H1 (cell line): ENCODE results near the gene PI4KA.
"Not testable (repeated sequence)": the region's sequence is repeated elsewhere in the genome, so short reads cannot be mapped to it uniquely, and the experiment has no call there.

ENCODE experiments used
- BRCA1 ChIP-seq: IDR thresholded peaks from 2 replicates; pipeline ENCODE4 v1.6.1; 2012; ENCODE audit warnings: low read depth, low read length, improper control_type of control experiment
- CTBP2 ChIP-seq: IDR thresholded peaks from 2 replicates; pipeline ENCODE4 v1.7.0; 2011; ENCODE audit warnings: borderline replicate concordance, mild to moderate bottlenecking, moderate library complexity, mixed read lengths, low read length; ENCODE audit not compliant: insufficient read depth, insufficient read length
- CTCF ChIP-seq, 3 experiments: IDR thresholded peaks; 1 replicate in 2 of 3; 2 replicates in 1 of 3; pipeline versions ENCODE4 v1.5.1 to v1.6.1; 2011; ENCODE audit warnings: low read length in 3 of 3, mild to moderate bottlenecking in 3 of 3, inconsistent platforms in 2 of 3, low read depth in 1 of 3, moderate library complexity in 1 of 3; ENCODE audit not compliant: insufficient read depth in 1 of 3; ENCODE audit errors: control extremely low read depth in 1 of 3
- EP300 ChIP-seq, 2 experiments: IDR thresholded peaks; 1 replicate in 1 of 2; 2 replicates in 1 of 2; pipeline ENCODE4 v1.6.1; 2011 to 2012; ENCODE audit warnings: low read depth in 2 of 2, low read length in 2 of 2, mild to moderate bottlenecking in 2 of 2, borderline replicate concordance in 1 of 2, inconsistent platforms in 1 of 2, moderate library complexity in 1 of 2
- EZH2 ChIP-seq: fragments of 200-600 bp; sonication (generic); IDR thresholded peaks from 2 replicates; pipeline ENCODE4 v1.7.1; 2012; ENCODE audit warnings: low read depth, mild to moderate bottlenecking, moderate library complexity, low read length, inconsistent platforms; ENCODE audit not compliant: severe bottlenecking
- FOSL1 ChIP-seq: IDR thresholded peaks from 2 replicates; pipeline ENCODE4 v1.6.1; 2011; ENCODE audit warnings: mild to moderate bottlenecking, low read depth, low read length, moderate library complexity; ENCODE audit not compliant: insufficient read depth
- GTF2F1 ChIP-seq: IDR thresholded peaks from 2 replicates; pipeline ENCODE4 v1.6.1; 2012; ENCODE audit warnings: low read depth, low read length, improper control_type of control experiment, borderline replicate concordance
- JUND ChIP-seq: IDR thresholded peaks from 2 replicates; pipeline ENCODE4 v1.6.1; 2011; ENCODE audit warnings: mild to moderate bottlenecking, improper control_type of control experiment, low read length
- NRF1 ChIP-seq: IDR thresholded peaks from 2 replicates; pipeline ENCODE4 v1.6.1; 2011; ENCODE audit warnings: mild to moderate bottlenecking, low read depth, low read length, improper control_type of control experiment
- POLR2A ChIP-seq, 2 experiments: IDR thresholded peaks; 1 replicate in 1 of 2; 2 replicates in 1 of 2; pipeline ENCODE4 v1.6.1; 2011; ENCODE audit warnings: low read depth in 2 of 2, low read length in 2 of 2, mild to moderate bottlenecking in 2 of 2; ENCODE audit errors: control extremely low read depth in 1 of 2
- RBBP5 ChIP-seq: IDR thresholded peaks from 2 replicates; pipeline ENCODE4 v1.7.1; 2012; ENCODE audit warnings: low read depth, mild to moderate bottlenecking, inconsistent platforms, low read length, moderate library complexity, borderline replicate concordance
- SUZ12 ChIP-seq: fragments of 200-600 bp; sonication (generic); IDR thresholded peaks from 2 replicates; pipeline ENCODE4 v1.6.1; 2012; ENCODE audit warnings: mild to moderate bottlenecking, inconsistent platforms, low read length, moderate library complexity, mixed read lengths
- TAF1 ChIP-seq: IDR thresholded peaks from 2 replicates; pipeline ENCODE4 v1.6.1; 2011; ENCODE audit warnings: mild to moderate bottlenecking, low read depth, low read length
- USF2 ChIP-seq: IDR thresholded peaks from 2 replicates; pipeline ENCODE4 v1.6.1; 2011; ENCODE audit warnings: low read length, improper control_type of control experiment

DNA sequence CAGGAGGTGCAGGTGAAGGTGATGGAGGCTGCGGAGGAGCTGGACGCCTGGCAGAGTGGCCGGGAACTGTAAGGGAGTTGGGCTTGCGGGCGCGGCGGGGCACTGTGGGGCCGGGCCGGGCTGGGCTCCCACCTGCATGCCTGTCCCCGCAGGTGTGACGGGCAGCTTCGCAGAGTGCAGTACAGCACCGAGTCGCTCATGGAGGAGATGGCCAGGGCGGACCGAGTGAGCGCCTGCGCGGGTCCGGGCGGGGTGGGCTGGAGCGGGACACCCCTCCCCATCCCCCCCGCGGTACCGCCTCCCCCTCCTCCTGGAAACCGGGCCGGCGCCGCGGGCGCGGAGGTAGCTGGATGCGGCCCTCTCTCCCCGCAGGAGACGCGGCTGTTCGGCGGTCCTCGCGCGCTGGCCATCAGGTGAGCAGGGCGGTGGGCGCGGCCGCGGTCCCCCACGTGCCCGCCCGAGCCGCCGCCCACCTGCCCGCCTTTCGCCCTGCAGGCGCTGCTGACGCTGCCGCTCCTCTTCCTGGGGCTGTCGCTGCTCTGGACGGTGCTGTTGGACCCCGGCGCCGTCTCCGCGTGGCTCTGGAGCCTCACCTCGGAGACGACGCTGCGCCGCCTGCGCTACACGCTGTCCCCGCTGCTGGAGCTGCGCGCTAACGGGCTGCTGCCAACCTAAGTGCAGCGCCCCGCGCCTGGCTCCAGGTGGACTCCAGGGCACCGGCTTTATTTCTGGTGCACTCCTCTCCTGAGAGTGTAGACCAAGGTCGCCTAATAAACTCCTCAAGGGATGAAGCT lies 154.6 kb downstream of the PI4KA start:
- TF ChIP-seq FOSL1; POLR2A (IDR thresholded peaks at IDR 0.05; ENCODE audit: control extremely low read depth in 1 of 2, low read depth in 2 of 2, low read length in 2 of 2); TAF1; BRCA1; CTBP2; SUZ12; GTF2F1; RBBP5; EP300 (IDR thresholded peaks at IDR 0.05; ENCODE audit: borderline replicate concordance in 1 of 2, low read depth in 2 of 2, low read length in 2 of 2); EZH2; NRF1; JUND: not testable (repeated sequence)
- TF ChIP-seq CTCF (IDR thresholded peaks at IDR 0.05; ENCODE audit: control extremely low read depth in 1 of 3, insufficient read depth in 1 of 3, low read depth in 1 of 3, low read length in 3 of 3) (peak in 1 of 3 experiments; percentile 2; a peak in 1 of 4 replicates), USF2 (0 out of 2 replicates have a peak, but pooled peaks have one; percentile 17)
